HuH-7.5 (cell line): ENCODE data around the gene KCNT2.

ENCODE experiments used
- DNase-seq: peaks from one replicate; pipeline ENCODE4 v3.0.0; 2011; ENCODE audit warnings: low spot score

The KCNT2 gene

DNA sequence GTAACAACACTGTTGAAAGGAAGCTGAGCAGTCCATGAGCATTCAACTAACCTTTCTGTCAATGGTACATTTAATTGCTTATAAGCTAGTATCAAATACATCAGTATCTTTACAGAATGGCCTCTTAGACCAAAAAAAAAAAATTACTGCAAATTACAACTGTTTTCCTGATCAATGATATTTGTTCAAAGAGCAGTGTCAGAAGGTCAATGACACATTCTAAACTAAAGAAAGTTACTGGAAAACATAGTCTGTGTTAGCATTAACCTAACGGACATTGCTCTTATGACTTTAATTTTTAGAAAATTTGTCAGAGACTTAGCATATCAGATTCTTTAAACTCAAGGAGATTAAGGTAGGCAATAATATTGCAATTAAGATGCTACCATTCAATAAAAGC, 162.5 kb downstream of the KCNT2 start:
- DNase-seq = no peak

DNA sequence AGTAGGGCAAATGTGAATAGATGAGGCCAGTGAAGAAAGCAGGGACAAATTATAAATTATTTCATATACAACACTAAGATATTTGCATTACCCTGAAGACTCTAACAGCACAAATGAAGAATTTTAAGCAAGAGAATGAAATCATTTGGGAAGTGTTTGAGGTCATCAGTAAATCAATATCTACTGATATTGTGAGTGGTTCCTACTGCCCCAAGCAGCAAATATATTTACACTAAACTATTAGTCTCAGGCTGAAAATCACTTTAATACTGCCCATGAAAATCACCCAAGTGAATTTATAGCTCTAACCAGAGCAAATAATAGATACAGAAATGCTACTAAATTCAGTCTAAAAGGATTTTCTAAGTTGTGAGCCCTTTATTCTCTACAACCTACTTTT, 163.6 kb downstream of the KCNT2 start:
- DNase-seq = no peak

GRCh38 chr1:196442366-196442765, 165.9 kb downstream of the KCNT2 start:
- DNase-seq = no peak

DNA sequence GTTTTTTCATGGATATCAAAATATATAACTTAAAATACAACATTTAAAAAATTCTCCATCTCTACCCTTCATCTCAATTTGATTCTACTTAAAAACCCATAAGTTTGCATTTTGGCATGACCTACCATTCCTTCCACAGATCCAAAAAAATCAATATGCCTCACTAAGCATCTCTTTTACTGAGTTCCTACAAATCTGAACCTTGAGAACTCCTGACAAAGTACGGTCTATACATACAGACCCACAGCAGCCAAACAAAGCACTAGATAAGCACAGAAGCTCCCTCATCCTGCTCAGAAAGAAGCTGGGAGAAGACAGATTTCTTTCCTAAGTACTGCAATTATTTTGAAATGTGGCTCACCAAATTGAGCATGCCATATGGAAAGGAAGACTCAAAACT, 167.5 kb downstream of the KCNT2 start:
- DNase-seq = no peak

- no peak for DNase-seq
Measured at GRCh38 chr1:196438329-196438728, 169.9 kb downstream of the KCNT2 start.

DNA sequence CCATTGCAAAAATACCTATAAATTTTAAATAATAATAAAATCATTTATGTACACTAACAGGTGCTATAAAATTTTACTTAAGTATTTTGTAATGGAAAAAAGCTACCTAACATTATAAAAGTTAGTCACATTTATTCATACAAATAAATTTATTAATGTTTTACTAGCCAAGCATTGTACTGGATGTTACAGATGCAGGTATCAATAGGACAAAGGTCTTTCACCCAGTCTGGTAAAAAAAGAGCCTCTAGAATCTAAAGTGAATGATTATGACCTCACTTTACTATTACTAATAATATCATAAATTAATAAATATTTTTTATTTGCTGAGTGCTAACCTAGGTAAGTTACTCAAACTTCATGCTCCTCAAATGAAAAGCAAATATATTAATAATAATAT, 170.6 kb downstream of the KCNT2 start:
- DNase-seq = no peak

DNA sequence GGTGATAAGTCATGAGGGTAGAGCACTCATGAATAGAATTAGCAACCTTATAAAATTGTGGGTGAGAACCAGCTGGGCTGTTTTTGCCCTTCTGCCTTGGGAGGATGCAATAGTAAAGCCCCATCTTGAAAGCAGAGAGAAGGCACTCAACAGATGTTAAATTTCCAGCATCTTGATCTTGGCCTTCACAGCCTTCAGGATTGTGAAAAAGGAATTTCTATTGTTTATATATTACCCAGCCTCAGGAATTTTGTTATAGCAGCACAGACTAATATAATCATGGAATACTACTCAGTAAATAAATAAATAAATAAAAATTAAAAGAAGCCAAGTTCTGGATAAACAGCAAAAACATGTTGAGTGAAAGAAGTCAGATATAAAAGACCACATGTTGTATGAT, 175.2 kb downstream of the KCNT2 start:
- DNase-seq = no peak

DNA sequence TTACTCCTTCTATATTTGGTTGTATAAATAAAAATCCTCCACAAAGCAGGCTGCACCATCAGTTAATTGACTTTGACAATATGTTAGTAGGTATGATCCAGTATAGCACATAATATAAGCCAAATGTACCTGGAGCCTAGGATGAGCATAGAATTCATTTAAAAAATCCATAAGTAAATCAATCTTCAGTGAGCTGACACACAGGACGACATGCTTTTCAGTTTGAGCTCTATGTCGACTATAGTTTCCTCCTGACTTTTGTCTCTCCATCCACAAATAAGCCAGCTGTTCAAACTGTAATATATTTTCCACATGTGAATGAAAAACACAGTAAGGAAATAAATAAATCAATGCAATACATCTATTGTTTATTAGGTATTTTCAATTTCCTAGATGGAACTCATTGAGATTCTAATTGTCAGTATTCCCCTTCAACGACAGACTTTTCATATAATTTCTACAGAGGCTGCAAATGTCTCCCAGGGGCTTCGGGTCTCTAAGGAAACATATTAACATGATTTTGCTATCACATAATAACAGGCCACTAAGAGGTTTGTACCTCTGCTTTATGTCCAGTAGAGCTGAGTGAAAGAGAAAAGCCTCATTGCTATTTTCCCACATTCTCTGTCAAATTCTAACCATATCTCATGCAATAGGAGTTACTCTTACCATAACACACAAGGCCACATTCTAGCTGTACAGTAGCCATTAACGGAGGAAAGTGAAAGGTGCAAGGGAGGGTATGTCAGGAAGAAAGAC, 180.1 kb downstream of the KCNT2 start:
- no peak for DNase-seq

- no peak for DNase-seq
Measured at GRCh38 chr1:196425513-196425912, 182.7 kb downstream of the KCNT2 start.

DNA sequence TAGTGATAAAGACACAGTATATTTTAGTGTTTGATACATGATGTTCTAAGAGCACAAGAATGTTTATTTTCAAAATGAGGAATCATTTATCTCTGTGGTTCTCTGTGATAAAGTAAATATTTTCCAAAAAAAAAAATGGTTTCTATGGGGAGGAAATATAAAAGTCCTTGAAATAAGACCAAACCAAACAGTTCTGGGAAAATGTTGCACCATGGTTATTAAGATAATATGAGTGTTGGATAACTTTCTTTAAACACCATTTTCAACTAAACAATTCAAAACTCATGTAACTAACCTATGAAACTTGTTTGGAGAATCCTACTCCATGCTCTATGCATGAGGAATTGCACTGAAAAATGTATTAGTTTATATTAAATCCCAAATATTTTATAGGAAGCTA, 184.6 kb downstream of the KCNT2 start:
- no peak for DNase-seq

- no peak for DNase-seq
Measured at GRCh38 chr1:196418772-196419171, 189.5 kb downstream of the KCNT2 start.

DNA sequence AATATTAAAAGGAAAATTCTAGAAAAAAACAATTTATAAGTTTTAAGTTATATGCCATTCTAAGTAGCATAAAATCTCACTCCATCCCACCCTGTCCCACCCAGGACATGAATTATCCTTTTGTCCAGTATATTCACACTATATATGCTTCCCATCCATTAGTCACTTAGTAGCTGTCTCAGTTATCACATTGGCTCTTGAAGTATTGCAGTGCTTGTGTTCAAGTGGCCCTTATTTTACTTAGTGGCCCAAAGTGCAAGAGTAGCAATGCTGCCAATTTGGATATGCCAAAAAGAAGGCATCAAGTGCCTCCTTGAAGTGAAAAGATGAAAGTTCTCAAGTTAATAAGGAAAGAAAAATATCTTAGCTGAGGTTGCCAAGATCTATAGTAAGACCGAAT, 192.3 kb downstream of the KCNT2 start:
- no peak for DNase-seq

DNA sequence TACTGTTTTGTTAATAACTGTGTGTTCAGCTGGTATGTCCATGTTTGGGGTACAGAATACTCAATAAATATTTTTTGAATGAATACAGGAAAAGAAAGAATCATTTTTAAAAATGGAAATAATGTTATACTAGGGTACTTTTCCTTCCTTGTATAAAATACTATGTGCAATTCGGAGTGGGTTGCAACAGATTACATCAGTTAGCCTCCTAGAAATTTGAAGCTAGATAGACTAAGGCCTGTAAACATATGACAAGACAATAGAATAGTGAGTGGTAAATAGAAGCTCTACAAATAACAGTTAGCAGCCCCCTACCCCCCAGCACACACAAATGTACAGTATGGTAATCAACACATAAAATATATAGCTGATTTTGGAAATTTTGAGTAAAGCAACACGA, 195.9 kb downstream of the KCNT2 start:
- DNase-seq = no peak

DNA sequence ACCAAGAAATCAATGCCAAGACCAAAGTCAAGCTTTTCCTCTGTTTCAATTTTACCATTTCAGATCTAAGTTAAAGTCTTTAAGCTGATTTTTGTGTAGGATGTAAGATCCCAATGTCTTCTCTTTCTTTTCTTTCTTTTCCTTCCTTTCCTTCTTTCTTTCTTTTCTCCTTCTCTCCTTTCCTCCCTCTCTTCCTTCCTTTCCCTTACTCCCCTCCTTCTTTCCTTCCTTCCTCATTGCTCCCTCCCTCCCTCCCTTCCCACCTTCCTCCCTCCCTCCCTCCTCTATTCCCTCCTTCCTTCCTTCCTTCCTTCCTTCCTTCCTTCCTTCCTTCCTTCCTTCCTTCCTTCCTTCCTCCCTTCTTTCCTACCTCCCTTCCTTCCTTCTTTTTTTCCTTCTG, 197.5 kb downstream of the KCNT2 start:
- no peak for DNase-seq

- DNase-seq = no peak
Measured at GRCh38 chr1:196409586-196409985, 198.7 kb downstream of the KCNT2 start.

- DNase-seq = no peak
Measured at GRCh38 chr1:196407358-196408051, 200.7 kb downstream of the KCNT2 start.

- no peak for DNase-seq
Measured at GRCh38 chr1:196405839-196406238, 202.4 kb downstream of the KCNT2 start.

- DNase-seq = no peak
Measured at GRCh38 chr1:196403803-196404690, 204.2 kb downstream of the KCNT2 start.

DNA sequence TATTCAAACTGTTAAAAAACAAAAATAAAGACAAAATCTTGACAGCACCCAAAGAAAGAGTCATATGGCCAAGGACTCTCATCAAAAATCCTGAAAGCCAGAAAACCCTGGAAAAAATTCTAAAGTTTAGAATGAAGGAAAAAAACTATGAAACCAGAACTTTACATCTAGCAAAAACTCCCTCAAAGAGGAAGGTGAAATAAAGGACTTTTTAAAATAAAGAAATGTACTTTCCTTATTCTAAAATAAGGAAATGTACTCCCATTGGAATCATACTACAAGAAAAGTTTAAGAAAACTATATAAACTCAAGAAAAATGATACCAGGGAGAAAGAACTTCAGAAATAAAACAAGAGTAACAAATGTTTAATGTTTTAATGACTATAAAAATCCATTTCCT, 206.3 kb downstream of the KCNT2 start:
- DNase-seq = no peak

DNA sequence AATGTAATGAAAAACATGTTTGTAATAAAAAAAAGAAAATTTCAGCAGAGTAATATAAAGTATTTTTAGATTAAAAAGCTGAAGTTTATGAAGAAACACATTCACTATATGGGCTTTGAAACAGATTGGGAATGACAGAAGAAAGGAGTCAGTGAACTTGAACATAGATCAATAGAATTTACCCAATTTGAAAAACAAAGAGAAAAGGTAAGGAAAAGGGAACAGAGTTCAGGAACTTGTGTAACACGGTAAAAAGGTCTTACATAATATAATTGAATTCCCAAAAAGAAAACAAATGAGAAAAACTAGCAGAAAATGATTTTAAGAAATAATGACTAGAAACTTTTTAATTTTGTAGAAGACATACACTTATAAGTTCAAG, 206.8 kb downstream of the KCNT2 start:
- DNase-seq = no peak

DNA sequence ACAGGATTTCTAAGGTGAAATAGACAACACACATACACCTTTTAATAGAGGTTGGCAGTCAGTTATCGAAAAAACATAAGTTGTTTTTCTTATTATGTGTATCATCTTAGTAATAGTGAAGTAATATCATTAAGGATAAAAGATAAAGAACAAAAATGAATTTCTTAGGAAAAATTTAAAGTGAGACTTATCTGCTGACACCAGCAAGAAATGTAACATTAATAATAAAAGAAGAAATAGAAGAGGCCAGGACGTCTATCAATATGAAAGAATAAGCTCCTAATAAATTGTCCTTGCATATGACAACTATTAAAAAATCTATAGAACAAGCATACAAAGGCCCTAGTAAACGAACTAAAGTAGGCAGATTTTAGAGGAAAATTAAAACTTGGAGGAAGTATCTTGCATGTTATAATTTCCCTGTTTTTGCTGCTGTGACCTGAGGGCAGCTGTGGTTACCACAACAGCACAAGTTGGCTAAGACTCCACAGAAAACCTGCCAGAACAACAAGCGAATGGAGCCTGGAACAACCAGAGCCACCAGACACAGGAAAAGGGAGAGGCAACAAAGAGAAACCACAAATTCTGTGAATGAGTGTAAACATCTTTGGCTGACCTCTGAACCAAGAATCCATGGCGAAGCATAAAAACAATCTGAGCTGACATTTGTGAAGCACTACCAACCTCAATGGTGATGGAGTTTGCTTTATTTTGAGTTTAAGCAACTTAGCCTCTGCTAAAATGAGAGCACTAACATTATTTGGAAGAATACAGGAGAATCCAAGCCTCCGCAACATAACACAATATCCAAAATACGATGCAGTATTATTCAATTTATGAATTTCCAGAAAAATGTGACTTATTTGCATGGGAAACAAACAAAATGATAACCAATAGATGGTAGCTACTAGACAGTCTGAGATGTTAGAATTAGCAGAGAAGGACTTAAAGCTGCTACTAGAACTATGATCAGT, 207.5 kb downstream of the KCNT2 start:
- no peak for DNase-seq

GRCh38 chr1:196399713-196400112, 208.5 kb downstream of the KCNT2 start:
- DNase-seq = no peak
